Esophagus squamous epithelium (tissue), 5 donors: ENCODE measurements around the gene FDXR. TPM values are rescaled to one million over a fixed set of nuclear protein-coding genes. Genes with fewer than 3 reads are reported as not detected.

Experiments
- DNase-seq: peaks from one replicate; lab custom pipeline; 2025; lab: John Stamatoyannopoulos, UW
- H3K27ac ChIP-seq, 4 donors: fragments of 200-600 bp; sonication (generic); one replicate each; pipeline ENCODE4 v1.5.1; 2016 to 2019; ENCODE audit warnings: mild to moderate bottlenecking in 1 of 4
- H3K27me3 ChIP-seq, 4 donors: fragments of 200-600 bp; sonication (generic); 1 replicate in 3 of 4; 2 replicates in 1 of 4; pipeline versions ENCODE4 v1.5.1 to v1.6.0; 2017 to 2021; ENCODE audit warnings: antibody characterized with exemption in 1 of 4
- H3K36me3 ChIP-seq, 3 donors: fragments of 200-600 bp; sonication (generic); one replicate each; pipeline ENCODE4 v1.5.1; 2016 to 2019
- H3K4me1 ChIP-seq, 3 donors: fragments of 200-600 bp; sonication (generic); one replicate each; pipeline ENCODE4 v1.5.1; 2017 to 2019
- H3K4me3 ChIP-seq, 4 donors: fragments of 200-600 bp; sonication (generic); 1 replicate in 3 of 4; 2 replicates in 1 of 4; pipeline ENCODE4 v1.5.1; 2016 to 2019; ENCODE audit warnings: mild to moderate bottlenecking in 2 of 4, moderate library complexity in 1 of 4
- H3K9me3 ChIP-seq, 3 donors: fragments of 200-600 bp; sonication (generic); one replicate each; pipeline ENCODE4 v1.5.1; 2016 to 2019
- POLR2A ChIP-seq, 4 donors: fragments of 450-650 bp; IDR thresholded peaks; one replicate each; pipeline ENCODE4 v1.6.1; 2017; ENCODE audit warnings: antibody characterized with exemption in 4 of 4, mild to moderate bottlenecking in 4 of 4, moderate library complexity in 3 of 4
- WGBS, 2 donors: methylation state at CpG; one replicate each; pipeline ENCODE4 v1.1.5; 2018; 5-methylcytosine and 5-hydroxymethylcytosine counted together
- intact Hi-C: fragments of 100-400 bp; cut with DNase I; formaldehyde crosslinking; loops from one replicate; pipeline ENCODE4 v1.15.0; 2022
- total RNA-seq, 4 donors: library from RNA; depleted of rRNA; stranded (reverse); fragments of >200 nt; gene quantifications; one replicate each; pipeline ENCODE4 v1.1.0, GENCODE V29; 2016
- TF ChIP-seq, protein P1 (sequence below), 6 experiments: fragments of 450-650 bp in 4 of 6; fragments of 200-600 bp in 2 of 6; sonication (generic) in 2 of 6; IDR thresholded peaks; one replicate each; pipeline ENCODE4 v1.5.1; 2016 to 2019; ENCODE audit warnings: antibody characterized with exemption in 6 of 6, mild to moderate bottlenecking in 4 of 6, moderate library complexity in 4 of 6
- donor health status: DM: yes; HTN: yes; CAD: no.

The FDXR gene, protein sequence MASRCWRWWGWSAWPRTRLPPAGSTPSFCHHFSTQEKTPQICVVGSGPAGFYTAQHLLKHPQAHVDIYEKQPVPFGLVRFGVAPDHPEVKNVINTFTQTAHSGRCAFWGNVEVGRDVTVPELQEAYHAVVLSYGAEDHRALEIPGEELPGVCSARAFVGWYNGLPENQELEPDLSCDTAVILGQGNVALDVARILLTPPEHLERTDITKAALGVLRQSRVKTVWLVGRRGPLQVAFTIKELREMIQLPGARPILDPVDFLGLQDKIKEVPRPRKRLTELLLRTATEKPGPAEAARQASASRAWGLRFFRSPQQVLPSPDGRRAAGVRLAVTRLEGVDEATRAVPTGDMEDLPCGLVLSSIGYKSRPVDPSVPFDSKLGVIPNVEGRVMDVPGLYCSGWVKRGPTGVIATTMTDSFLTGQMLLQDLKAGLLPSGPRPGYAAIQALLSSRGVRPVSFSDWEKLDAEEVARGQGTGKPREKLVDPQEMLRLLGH
- 10 to 100 TPM; 24.4 to 46.4 (median 32.4) TPM for total RNA-seq

GRCh38 chr17:74872313-74873036, at the start of gene FDXR:
Gene FDXR, minus strand, starts transcription at chr17:74872994. Its CDS starts 50 bp downstream, at chr17:74872944.
- peak within 1 kb of the TSS; percentile 65 to 83 (median 74) for H3K4me3 ChIP-seq
- H3K27me3 ChIP-seq = no peaks in the 10 kb centered on the region
- 10 to 13% methylated on average over 18 to 21 of the region's 38 CpGs for WGBS, 2 donors
- H3K27ac ChIP-seq = peak within 1 kb of the TSS; percentile 91 to 94 (median 92)
- peaks cover 0 to 5% (median 0%) of the 10 kb centered on the region in 3 donors for H3K36me3 ChIP-seq
- no peaks in the 10 kb centered on the region for H3K9me3 ChIP-seq
- intact Hi-C loops = no loop called here
- H3K4me1 ChIP-seq = peaks cover 8 to 33% (median 18%) of the 10 kb centered on the region in 3 donors
- no peak for DNase-seq
- TF ChIP-seq POLR2A (IDR thresholded peaks at IDR 0.05) = peak in 2 of 4 donors; percentile 77 to 84
- TF ChIP-seq, protein P1, sequence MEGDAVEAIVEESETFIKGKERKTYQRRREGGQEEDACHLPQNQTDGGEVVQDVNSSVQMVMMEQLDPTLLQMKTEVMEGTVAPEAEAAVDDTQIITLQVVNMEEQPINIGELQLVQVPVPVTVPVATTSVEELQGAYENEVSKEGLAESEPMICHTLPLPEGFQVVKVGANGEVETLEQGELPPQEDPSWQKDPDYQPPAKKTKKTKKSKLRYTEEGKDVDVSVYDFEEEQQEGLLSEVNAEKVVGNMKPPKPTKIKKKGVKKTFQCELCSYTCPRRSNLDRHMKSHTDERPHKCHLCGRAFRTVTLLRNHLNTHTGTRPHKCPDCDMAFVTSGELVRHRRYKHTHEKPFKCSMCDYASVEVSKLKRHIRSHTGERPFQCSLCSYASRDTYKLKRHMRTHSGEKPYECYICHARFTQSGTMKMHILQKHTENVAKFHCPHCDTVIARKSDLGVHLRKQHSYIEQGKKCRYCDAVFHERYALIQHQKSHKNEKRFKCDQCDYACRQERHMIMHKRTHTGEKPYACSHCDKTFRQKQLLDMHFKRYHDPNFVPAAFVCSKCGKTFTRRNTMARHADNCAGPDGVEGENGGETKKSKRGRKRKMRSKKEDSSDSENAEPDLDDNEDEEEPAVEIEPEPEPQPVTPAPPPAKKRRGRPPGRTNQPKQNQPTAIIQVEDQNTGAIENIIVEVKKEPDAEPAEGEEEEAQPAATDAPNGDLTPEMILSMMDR (IDR thresholded peaks at IDR 0.05) = peak in 2 of 6 experiments; percentile 4 to 17

GRCh38 chr17:74922172-74922571, 49.4 kb upstream of the FDXR start:
- H3K27ac ChIP-seq = no peak overlapping the region
- DNase-seq = no peak
- intact Hi-C loops = loop anchor here (5.0 kb wide), 1 partner anchor 35 kb away; no protein-coding TSS in a partner anchor
- H3K9me3 ChIP-seq = no peaks in the 10 kb centered on the region
- TF ChIP-seq, protein P1 (IDR thresholded peaks at IDR 0.05) = no peak
- TF ChIP-seq POLR2A (IDR thresholded peaks at IDR 0.05) = no peak
- peaks cover 0 to 89% (median 19%) of the 10 kb centered on the region in 4 donors for H3K27me3 ChIP-seq
- H3K36me3 ChIP-seq = no peaks in the 10 kb centered on the region
- peak overlapping the region in 3 of 4 donors; percentile 44 to 68 (median 54) for H3K4me3 ChIP-seq
- H3K4me1 ChIP-seq = peaks cover 32 to 53% (median 38%) of the 10 kb centered on the region in 3 donors
- 46 to 57% methylated on average over 2 to 5 of the region's 6 CpGs for WGBS, 2 donors

- peak overlapping the region in 1 of 4 donors; percentile 45 for H3K27ac ChIP-seq
- H3K27me3 ChIP-seq = peaks cover 0 to 89% (median 19%) of the 10 kb centered on the region in 4 donors
- intact Hi-C loops = loop anchor here (5.0 kb wide), 1 partner anchor 36 kb away; no protein-coding TSS in a partner anchor
- H3K36me3 ChIP-seq = no peaks in the 10 kb centered on the region
- peaks cover 32 to 50% (median 38%) of the 10 kb centered on the region in 3 donors for H3K4me1 ChIP-seq
- peak overlapping the region in 1 of 4 donors; percentile 38 for H3K4me3 ChIP-seq
- TF ChIP-seq POLR2A (IDR thresholded peaks at IDR 0.05) = no peak
- TF ChIP-seq, protein P1 (IDR thresholded peaks at IDR 0.05) = no peak
- H3K9me3 ChIP-seq = no peaks in the 10 kb centered on the region
- no peak for DNase-seq
- WGBS, 2 donors = 100% methylated on average over 1 of the region's 2 CpGs; no CpG with 5 or more reads in 1 of the 2 donors
Observed at GRCh38 chr17:74921769-74922168, 49.0 kb upstream of the FDXR start.

- Histone ChIP-seq H3K27ac (peak overlapping the region in 3 of 4 donors; percentile 22 to 45 (median 29)), H3K4me1 (peaks cover 32 to 50% (median 38%) of the 10 kb centered on the region in 3 donors), H3K9me3 (no peaks in the 10 kb centered on the region), H3K36me3 (no peaks in the 10 kb centered on the region), H3K27me3 (peaks cover 0 to 89% (median 19%) of the 10 kb centered on the region in 4 donors), H3K4me3 (peak overlapping the region in 1 of 4 donors; percentile 38)
- no peak for DNase-seq
- intact Hi-C loops = loop anchor here (5.0 kb wide), 1 partner anchor 36 kb away; no protein-coding TSS in a partner anchor
- 49 to 76% methylated on average over 6 to 14 of the region's 19 CpGs for WGBS, 2 donors
- no peak for TF ChIP-seq POLR2A (IDR thresholded peaks at IDR 0.05)
- TF ChIP-seq, protein P1 (IDR thresholded peaks at IDR 0.05) = no peak
Observed at GRCh38 chr17:74921026-74921681, 48.4 kb upstream of the FDXR start.
